Femur (tissue), 1 donor: ENCODE data around the gene SZT2.
"Not testable (repeated sequence)": the region's sequence is repeated elsewhere in the genome, so short reads cannot be mapped to it uniquely, and the experiment has no call there.

Experiments used
- DNase-seq: peaks from one replicate; pipeline ENCODE4 v3.0.0-alpha.2; 2017

SZT2 gene

DNA sequence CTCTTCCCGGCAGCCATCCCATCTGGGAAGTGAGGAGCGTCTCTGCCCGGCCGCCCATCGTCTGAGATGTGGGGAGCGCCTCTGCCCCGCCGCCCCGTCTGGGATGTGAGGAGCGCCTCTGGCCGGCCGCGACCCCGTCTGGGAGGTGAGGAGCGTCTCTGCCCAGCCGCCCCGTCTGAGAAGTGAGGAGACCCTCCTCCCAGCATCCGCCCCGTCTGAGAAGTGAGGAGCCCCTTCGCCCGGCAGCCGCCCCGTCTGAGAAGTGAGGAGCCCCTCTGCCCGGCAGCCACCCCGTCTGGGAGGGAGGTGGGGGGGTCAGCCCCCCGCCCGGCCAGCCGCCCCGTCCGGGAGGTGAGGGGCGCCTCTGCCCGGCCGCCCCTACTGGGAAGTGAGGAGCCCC lies 112.1 kb downstream of the SZT2 start:
- not testable (repeated sequence) for DNase-seq

DNA sequence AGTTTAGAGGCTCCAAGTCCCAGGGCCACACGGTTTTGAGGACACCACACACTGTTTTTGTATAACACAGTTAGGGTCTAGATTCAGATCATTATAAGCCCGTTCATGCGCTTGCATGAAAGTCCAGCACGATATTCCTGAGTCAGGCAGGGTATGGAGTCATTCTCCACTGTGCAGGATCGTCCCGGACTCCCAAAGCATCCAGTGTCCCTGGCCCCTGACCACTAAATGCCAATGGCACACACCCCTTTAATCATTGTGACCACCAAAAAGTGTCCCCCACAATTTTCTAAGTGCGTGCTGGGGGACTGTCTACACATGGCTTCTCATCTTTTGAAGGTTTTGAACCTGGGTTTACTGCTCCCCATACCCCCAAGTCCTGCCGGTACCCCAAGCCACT lies 113.8 kb downstream of the SZT2 start:
- DNase-seq: no peak
